IPS DF 6.9 (cell line): Measurements from ENCODE around the gene TUBG2.

Source experiments
- DNase-seq: peaks from one replicate; pipeline ENCODE4 v3.0.0-alpha.2; 2013; ENCODE audit warnings: low read depth, low spot score
- H3K27ac ChIP-seq: one replicate; pipeline ENCODE4 v1.5.1; 2013; ENCODE audit warnings: low read length, control low read depth
- H3K27me3 ChIP-seq: 2 replicates; pipeline ENCODE4 v1.6.1; 2013; ENCODE audit warnings: mild to moderate bottlenecking, low read length; ENCODE audit not compliant: control insufficient read depth, insufficient read depth
- H3K36me3 ChIP-seq: 2 replicates; pipeline ENCODE4 v1.6.1; 2013; ENCODE audit warnings: low read length; ENCODE audit not compliant: control insufficient read depth, insufficient read depth
- H3K4me1 ChIP-seq: 2 replicates; pipeline ENCODE4 v1.6.1; 2013; ENCODE audit warnings: low read length; ENCODE audit not compliant: control insufficient read depth, insufficient read depth
- H3K4me3 ChIP-seq: 2 replicates; pipeline ENCODE4 v1.5.1; 2013; ENCODE audit warnings: mild to moderate bottlenecking, low read length
- H3K9me3 ChIP-seq: 2 replicates; pipeline ENCODE4 v1.6.1; 2013; ENCODE audit warnings: low read length, inconsistent platforms; ENCODE audit not compliant: control insufficient read depth, insufficient read depth
- WGBS: extraction: QIAGEN DNeasy Blood & Tissue Kit; methylation state at CpG from one replicate; pipeline ENCODE4 v1.1.7; 2013; ENCODE audit warnings: mixed read lengths, missing lambda C conversion rate; ENCODE audit not compliant: insufficient read length, insufficient coverage; 5-methylcytosine and 5-hydroxymethylcytosine counted together

The TUBG2 gene

GRCh38 chr17:42685831-42686230 is 26.7 kb downstream of the TUBG2 start:
- Histone ChIP-seq H3K27me3 (peaks cover 2% of the 10 kb centered on the region; the same call in 1 of the 2 replicates), H3K36me3 (no peaks in the 10 kb centered on the region), H3K27ac (no peak overlapping the region), H3K4me1 (peaks cover 5% of the 10 kb centered on the region), H3K9me3 (no peaks in the 10 kb centered on the region), H3K4me3 (no peak overlapping the region)
- WGBS: no CpG with 5 or more reads among the region's 14 CpGs
- DNase-seq: no peak

- no CpG with 5 or more reads among the region's 32 CpGs for WGBS
- Histone ChIP-seq H3K4me3 (no peak overlapping the region), H3K27ac (no peak overlapping the region), H3K4me1 (peaks cover 3% of the 10 kb centered on the region), H3K9me3 (no peaks in the 10 kb centered on the region), H3K36me3 (no peaks in the 10 kb centered on the region), H3K27me3 (peaks cover 2% of the 10 kb centered on the region; the same call in 1 of the 2 replicates)
- DNase-seq: no peak
Observed at GRCh38 chr17:42686520-42687128, 27.5 kb downstream of the TUBG2 start.

GRCh38 chr17:42687707-42688320 is 28.7 kb downstream of the TUBG2 start:
- no peaks in the 10 kb centered on the region for H3K9me3 ChIP-seq
- H3K27me3 ChIP-seq: peaks cover 2% of the 10 kb centered on the region; the same call in 1 of the 2 replicates
- no peak overlapping the region for H3K4me3 ChIP-seq
- WGBS: no CpG with 5 or more reads among the region's 27 CpGs
- H3K27ac ChIP-seq: no peak overlapping the region
- H3K36me3 ChIP-seq: no peaks in the 10 kb centered on the region
- H3K4me1 ChIP-seq: peaks cover 3% of the 10 kb centered on the region
- DNase-seq: no peak

GRCh38 chr17:42690596-42690995 is 31.5 kb downstream of the TUBG2 start:
- no peaks in the 10 kb centered on the region for H3K9me3 ChIP-seq
- H3K4me1 ChIP-seq: no peaks in the 10 kb centered on the region
- H3K4me3 ChIP-seq: no peak overlapping the region
- no peak for DNase-seq
- H3K27ac ChIP-seq: no peak overlapping the region
- WGBS: no CpG with 5 or more reads among the region's 10 CpGs
- no peaks in the 10 kb centered on the region; the same call in 1 of the 2 replicates for H3K36me3 ChIP-seq
- no peaks in the 10 kb centered on the region for H3K27me3 ChIP-seq

DNA sequence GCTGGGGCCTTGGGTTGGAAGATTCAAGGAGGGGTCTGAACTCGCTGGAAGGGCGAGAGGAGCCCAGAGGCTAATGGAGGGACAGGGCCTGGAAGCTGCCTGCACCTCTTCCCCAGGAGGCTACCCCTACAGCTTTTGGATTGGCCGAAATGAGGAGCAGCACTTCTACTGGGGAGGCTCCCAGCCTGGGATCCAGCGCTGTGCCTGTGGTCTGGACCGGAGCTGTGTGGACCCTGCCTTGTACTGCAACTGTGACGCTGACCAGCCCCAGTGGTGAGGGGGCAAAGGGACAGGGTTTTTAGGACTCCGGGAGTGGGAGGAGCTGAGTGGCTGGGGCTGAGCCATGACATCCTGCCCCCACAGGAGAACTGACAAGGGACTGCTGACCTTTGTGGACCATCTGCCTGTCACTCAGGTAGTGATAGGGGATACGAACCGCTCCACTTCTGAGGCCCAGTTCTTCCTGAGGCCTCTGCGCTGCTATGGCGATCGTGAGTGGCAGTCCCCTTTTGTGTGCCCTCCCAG is 32.0 kb downstream of the TUBG2 start:
- no peaks in the 10 kb centered on the region; the same call in 1 of the 2 replicates for H3K36me3 ChIP-seq
- no CpG with 5 or more reads among the region's 12 CpGs for WGBS
- H3K4me1 ChIP-seq: no peaks in the 10 kb centered on the region
- H3K27ac ChIP-seq: no peak overlapping the region
- no peaks in the 10 kb centered on the region for H3K9me3 ChIP-seq
- H3K4me3 ChIP-seq: no peak overlapping the region
- no peak for DNase-seq
- no peaks in the 10 kb centered on the region for H3K27me3 ChIP-seq

DNA sequence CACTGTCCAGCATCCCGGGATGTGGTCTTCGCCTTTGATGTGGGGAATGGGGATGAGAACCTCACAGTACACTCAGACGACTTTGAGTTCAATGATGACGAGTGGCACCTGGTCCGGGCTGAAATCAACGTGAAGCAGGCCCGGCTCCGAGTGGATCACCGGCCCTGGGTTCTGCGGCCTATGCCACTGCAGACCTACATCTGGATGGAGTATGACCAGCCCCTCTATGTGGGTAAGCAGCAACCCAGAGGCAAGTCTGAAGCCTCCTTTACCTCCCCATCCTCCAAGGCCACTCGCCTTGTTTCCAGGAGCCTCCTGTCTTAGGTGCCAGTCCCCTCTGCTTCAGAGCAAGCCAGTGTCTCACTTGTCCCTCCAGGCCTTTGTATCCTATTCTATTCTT is 33.4 kb downstream of the TUBG2 start:
- Histone ChIP-seq H3K4me1 (no peaks in the 10 kb centered on the region), H3K9me3 (no peaks in the 10 kb centered on the region), H3K4me3 (no peak overlapping the region), H3K27ac (no peak overlapping the region), H3K36me3 (no peaks in the 10 kb centered on the region; the same call in 1 of the 2 replicates), H3K27me3 (no peaks in the 10 kb centered on the region)
- no peak for DNase-seq
- WGBS: no CpG with 5 or more reads among the region's 11 CpGs

DNA sequence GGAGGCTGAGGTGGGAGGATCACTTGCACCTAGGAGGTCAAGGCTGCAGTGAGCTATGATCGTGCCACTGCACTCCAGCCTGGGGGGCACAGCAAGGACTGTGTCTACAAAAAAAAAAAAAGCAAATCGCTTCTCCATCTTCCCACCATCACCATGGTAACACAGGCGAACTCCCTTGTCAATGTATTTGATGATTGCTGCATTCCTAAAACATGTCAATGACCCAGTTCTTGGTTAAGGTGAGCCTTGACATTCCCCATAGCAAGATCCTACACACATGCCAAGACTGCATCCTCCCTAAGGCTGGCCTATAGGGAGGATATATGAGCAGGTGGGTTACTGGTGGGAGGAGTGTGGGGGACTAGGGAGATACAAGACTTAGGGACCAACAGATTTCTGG is 35.4 kb downstream of the TUBG2 start:
- Histone ChIP-seq H3K36me3 (no peaks in the 10 kb centered on the region; the same call in 1 of the 2 replicates), H3K4me3 (no peak overlapping the region), H3K27ac (no peak overlapping the region), H3K9me3 (no peaks in the 10 kb centered on the region), H3K27me3 (no peaks in the 10 kb centered on the region), H3K4me1 (no peaks in the 10 kb centered on the region)
- no peak for DNase-seq
- no CpG with 5 or more reads among the region's 3 CpGs for WGBS

DNA sequence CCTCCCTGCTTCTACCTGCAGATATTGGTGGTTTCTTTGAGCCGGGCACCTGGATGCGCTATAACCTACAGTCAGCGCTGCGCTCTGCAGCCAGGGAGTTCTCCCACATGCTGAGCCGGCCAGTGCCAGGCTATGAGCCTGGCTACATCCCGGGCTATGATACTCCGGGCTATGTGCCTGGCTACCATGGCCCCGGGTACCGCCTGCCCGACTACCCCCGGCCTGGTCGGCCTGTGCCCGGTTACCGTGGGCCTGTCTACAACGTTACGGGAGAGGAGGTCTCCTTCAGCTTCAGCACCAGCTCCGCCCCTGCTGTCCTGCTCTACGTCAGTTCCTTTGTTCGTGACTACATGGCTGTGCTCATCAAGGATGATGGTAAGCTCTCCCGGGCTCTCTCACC is 36.4 kb downstream of the TUBG2 start:
- no peaks in the 10 kb centered on the region for H3K27me3 ChIP-seq
- no peaks in the 10 kb centered on the region; the same call in 1 of the 2 replicates for H3K36me3 ChIP-seq
- H3K9me3 ChIP-seq: no peaks in the 10 kb centered on the region
- no peak for DNase-seq
- H3K4me3 ChIP-seq: no peak overlapping the region
- no peaks in the 10 kb centered on the region for H3K4me1 ChIP-seq
- no peak overlapping the region for H3K27ac ChIP-seq
- no CpG with 5 or more reads among the region's 20 CpGs for WGBS

GRCh38 chr17:42697108-42697811 is 38.2 kb downstream of the TUBG2 start:
- Histone ChIP-seq H3K4me3 (no peak overlapping the region), H3K4me1 (no peaks in the 10 kb centered on the region), H3K9me3 (no peaks in the 10 kb centered on the region), H3K27me3 (no peaks in the 10 kb centered on the region), H3K27ac (no peak overlapping the region), H3K36me3 (no peaks in the 10 kb centered on the region; the same call in 1 of the 2 replicates)
- no CpG with 5 or more reads among the region's 19 CpGs for WGBS
- DNase-seq: no peak

DNA sequence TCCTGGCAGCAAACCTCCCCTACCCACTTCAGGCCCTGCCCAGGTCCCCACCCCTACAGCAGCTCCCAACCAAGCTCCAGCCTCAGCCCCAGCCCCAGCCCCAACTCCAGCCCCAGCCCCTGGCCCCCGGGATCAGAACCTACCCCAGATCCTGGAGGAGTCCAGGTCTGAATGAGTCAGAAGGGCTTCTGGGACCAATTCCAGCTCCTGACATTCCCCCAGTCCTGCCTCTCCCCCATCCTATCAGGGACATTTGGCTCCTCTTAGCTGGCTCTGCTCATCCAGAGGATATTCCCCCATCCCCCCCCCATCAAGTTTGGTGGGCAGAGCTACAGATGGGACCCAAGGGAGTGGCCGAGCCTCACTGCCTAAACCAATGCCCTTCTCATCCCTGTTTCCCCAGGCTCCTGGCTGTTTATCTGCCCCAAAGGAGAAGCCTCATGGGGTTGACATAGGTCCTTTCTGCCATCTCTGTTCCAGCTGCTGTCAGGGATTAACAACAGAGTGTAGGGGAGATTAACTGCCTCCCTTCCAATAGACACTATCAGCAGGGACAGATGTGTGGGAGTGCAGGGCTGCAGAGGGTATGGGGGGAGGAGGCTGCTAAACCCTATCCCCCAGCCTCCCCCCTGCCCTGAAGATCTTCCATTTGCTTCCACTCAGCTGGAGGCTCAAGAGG is 39.8 kb downstream of the TUBG2 start:
- no CpG with 5 or more reads among the region's 2 CpGs for WGBS
- no peaks in the 10 kb centered on the region; the same call in 1 of the 2 replicates for H3K36me3 ChIP-seq
- no peak for DNase-seq

More for the DNA sequence above, 39.8 kb downstream of the TUBG2 start:
- Histone ChIP-seq H3K27ac (no peak overlapping the region), H3K9me3 (no peaks in the 10 kb centered on the region), H3K4me1 (no peaks in the 10 kb centered on the region), H3K27me3 (no peaks in the 10 kb centered on the region), H3K4me3 (no peak overlapping the region)
